CD4-positive, CD25-positive, alpha-beta regulatory T cell (primary cell): ENCODE results near the gene GCNT2. TPM values are rescaled to one million over a fixed set of nuclear protein-coding genes. Genes with fewer than 3 reads are reported as not detected.

Experiments
- ATAC-seq, 2 donors: fragments of 150-1000 bp; cut with Tn5 transposase; one replicate each; pipeline ENCODE4 v1.10.0; 2021; ENCODE audit warnings: low read depth in 2 of 2, moderate number of reproducible peaks in 2 of 2, moderate library complexity in 1 of 2
- DNase-seq, 3 donors: peaks; one replicate each; pipeline versions ENCODE4 v3.0.0 to v3.0.0-alpha.2; 2012 to 2022; ENCODE audit warnings: mixed read lengths in 1 of 3
- H3K27ac ChIP-seq: one replicate; pipeline ENCODE4 v1.7.0; 2013; ENCODE audit warnings: mild to moderate bottlenecking, low read length; ENCODE audit not compliant: insufficient read depth, poor library complexity, severe bottlenecking
- H3K27me3 ChIP-seq: one replicate; pipeline ENCODE4 v1.7.0; 2013; ENCODE audit warnings: low read length; ENCODE audit not compliant: control insufficient read depth, insufficient read depth
- H3K36me3 ChIP-seq: one replicate; pipeline ENCODE4 v1.7.0; 2013; ENCODE audit warnings: mild to moderate bottlenecking, low read length, moderate library complexity; ENCODE audit not compliant: control insufficient read depth, insufficient read depth
- H3K4me1 ChIP-seq: 2 replicates; pipeline ENCODE4 v1.7.0; 2013; ENCODE audit warnings: mild to moderate bottlenecking, low read length; ENCODE audit not compliant: insufficient read depth, control insufficient read depth, poor library complexity, severe bottlenecking
- H3K4me3 ChIP-seq: one replicate; pipeline ENCODE4 v1.7.0; 2013; ENCODE audit warnings: low read depth, mild to moderate bottlenecking, low read length, moderate library complexity
- H3K9me3 ChIP-seq, 2 experiments: 1 replicate in 1 of 2; 2 replicates in 1 of 2; pipeline ENCODE4 v1.7.0; 2013; ENCODE audit warnings: low read length in 2 of 2, mild to moderate bottlenecking in 1 of 2, moderate library complexity in 1 of 2; ENCODE audit not compliant: control insufficient read depth in 2 of 2
- H3K27ac Mint-ChIP-seq, 3 donors: one replicate each; pipeline ENCODE4 v1.8.0; 2020 to 2022; ENCODE audit warnings: mild to moderate bottlenecking in 3 of 3, mixed read lengths in 3 of 3, moderate library complexity in 2 of 3
- H3K27me3 Mint-ChIP-seq: one replicate; pipeline ENCODE4 v1.8.0; 2022; ENCODE audit warnings: mild to moderate bottlenecking, mixed read lengths
- H3K36me3 Mint-ChIP-seq: one replicate; pipeline ENCODE4 v1.8.0; 2020; ENCODE audit warnings: mixed read lengths
- H3K4me1 Mint-ChIP-seq, 4 donors: one replicate each; pipeline ENCODE4 v1.8.0; 2020 to 2022; ENCODE audit warnings: mixed read lengths in 4 of 4, mild to moderate bottlenecking in 1 of 4
- H3K4me3 Mint-ChIP-seq, 4 donors: one replicate each; pipeline ENCODE4 v1.8.0; 2020 to 2022; ENCODE audit warnings: mild to moderate bottlenecking in 4 of 4, mixed read lengths in 4 of 4, moderate library complexity in 3 of 4
- H3K9me3 Mint-ChIP-seq, 7 donors: one replicate each; pipeline ENCODE4 v1.8.0; 2020 to 2022; ENCODE audit warnings: mixed read lengths in 7 of 7, mild to moderate bottlenecking in 3 of 7, moderate library complexity in 2 of 7
- polyA plus RNA-seq, 4 donors: library from polyadenylated mRNA; unstranded; fragments of 300-500 nt; fragmentation: Illumina TruSeq; gene quantifications; one replicate each; pipeline ENCODE4 v1.2.3, GENCODE V29; 2021
- total RNA-seq: library from RNA; stranded (reverse); gene quantifications from one replicate; pipeline ENCODE4 v1.2.3, GENCODE V29; 2022

Gene GCNT2
- total and polyA plus RNA-seq, 5 donors from 2014 or later = 0.72 to 6.9 (median 1.4) TPM

GRCh38 chr6:10585209-10585845, 64.2 kb downstream of the GCNT2 start:
- H3K27me3 ChIP-seq = no peaks in the 10 kb centered on the region
- H3K9me3 ChIP-seq = no peaks in the 10 kb centered on the region
- Mint-ChIP-seq H3K27ac (peak overlapping the region in 2 of 3 donors; percentile 7 to 90), H3K4me3 (no peak overlapping the region), H3K9me3 (no peaks in the 10 kb centered on the region), H3K36me3 (peaks cover 6% of the 10 kb centered on the region), H3K4me1 (peaks cover 0 to 14% (median 4%) of the 10 kb centered on the region in 4 donors), H3K27me3 (peaks cover 6% of the 10 kb centered on the region)
- no peak for DNase-seq
- no peak for ATAC-seq
- no peaks in the 10 kb centered on the region for H3K4me1 ChIP-seq
- H3K36me3 ChIP-seq = no peaks in the 10 kb centered on the region
- H3K27ac ChIP-seq = no peak overlapping the region
- no peak overlapping the region for H3K4me3 ChIP-seq

- Histone ChIP-seq H3K4me3 (no peak overlapping the region), H3K27me3 (no peaks in the 10 kb centered on the region), H3K36me3 (no peaks in the 10 kb centered on the region), H3K9me3 (no peaks in the 10 kb centered on the region), H3K4me1 (no peaks in the 10 kb centered on the region), H3K27ac (no peak overlapping the region)
- no peak for ATAC-seq
- no peaks in the 10 kb centered on the region for H3K9me3 Mint-ChIP-seq
- H3K27me3 Mint-ChIP-seq = peaks cover 6% of the 10 kb centered on the region
- no peak overlapping the region for H3K27ac Mint-ChIP-seq
- H3K4me1 Mint-ChIP-seq = peaks cover 0 to 14% (median 4%) of the 10 kb centered on the region in 4 donors
- peaks cover 5% of the 10 kb centered on the region for H3K36me3 Mint-ChIP-seq
- DNase-seq = no peak
- no peak overlapping the region for H3K4me3 Mint-ChIP-seq
Measured at GRCh38 chr6:10586302-10586701, 65.2 kb downstream of the GCNT2 start.

GRCh38 chr6:10587656-10588406, 66.7 kb downstream of the GCNT2 start:
- peaks cover 12% of the 10 kb centered on the region for H3K36me3 Mint-ChIP-seq
- no peak overlapping the region for H3K4me3 ChIP-seq
- peak in 1 of 3 donors; percentile 20 for DNase-seq

GRCh38 chr6:10588562-10589428, 67.6 kb downstream of the GCNT2 start:
- no peak for ATAC-seq
- Mint-ChIP-seq H3K27ac (no peak overlapping the region), H3K9me3 (peaks cover 0 to 1% (median 0%) of the 10 kb centered on the region in 7 donors), H3K4me3 (no peak overlapping the region), H3K36me3 (peaks cover 15% of the 10 kb centered on the region), H3K27me3 (peaks cover 6% of the 10 kb centered on the region), H3K4me1 (peaks cover 0 to 4% (median 4%) of the 10 kb centered on the region in 4 donors)
- H3K9me3 ChIP-seq = no peaks in the 10 kb centered on the region
- no peaks in the 10 kb centered on the region for H3K27me3 ChIP-seq
- H3K4me3 ChIP-seq = no peak overlapping the region
- H3K27ac ChIP-seq = no peak overlapping the region
- H3K4me1 ChIP-seq = no peaks in the 10 kb centered on the region
- H3K36me3 ChIP-seq = no peaks in the 10 kb centered on the region
- DNase-seq = no peak

More at GRCh38 chr6:10587656-10588406, 66.7 kb downstream of the GCNT2 start:
- peaks cover 6% of the 10 kb centered on the region for H3K27me3 Mint-ChIP-seq
- no peaks in the 10 kb centered on the region for H3K9me3 ChIP-seq
- H3K36me3 ChIP-seq = no peaks in the 10 kb centered on the region
- no peak overlapping the region for H3K4me3 Mint-ChIP-seq
- peaks cover 0 to 14% (median 6%) of the 10 kb centered on the region in 4 donors for H3K4me1 Mint-ChIP-seq
- no peak for ATAC-seq
- H3K27ac ChIP-seq = no peak overlapping the region
- peaks cover 0 to 1% (median 0%) of the 10 kb centered on the region in 7 donors for H3K9me3 Mint-ChIP-seq
- no peaks in the 10 kb centered on the region for H3K4me1 ChIP-seq
- no peak overlapping the region for H3K27ac Mint-ChIP-seq
- H3K27me3 ChIP-seq = no peaks in the 10 kb centered on the region

GRCh38 chr6:10589429-10589727, 68.2 kb downstream of the GCNT2 start:
- no peak overlapping the region for H3K27ac Mint-ChIP-seq
- Histone ChIP-seq H3K27ac (no peak overlapping the region), H3K27me3 (no peaks in the 10 kb centered on the region), H3K4me1 (no peaks in the 10 kb centered on the region), H3K36me3 (no peaks in the 10 kb centered on the region), H3K4me3 (no peak overlapping the region), H3K9me3 (no peaks in the 10 kb centered on the region)
- no peak overlapping the region for H3K4me3 Mint-ChIP-seq
- peaks cover 15% of the 10 kb centered on the region for H3K36me3 Mint-ChIP-seq
- peaks cover 0 to 1% (median 0%) of the 10 kb centered on the region in 7 donors for H3K9me3 Mint-ChIP-seq
- peaks cover 6% of the 10 kb centered on the region for H3K27me3 Mint-ChIP-seq
- ATAC-seq (no peak), DNase-seq (no peak)
- H3K4me1 Mint-ChIP-seq = peaks cover 0 to 4% (median 1%) of the 10 kb centered on the region in 4 donors

GRCh38 chr6:10589983-10590382, 68.8 kb downstream of the GCNT2 start:
- Histone ChIP-seq H3K36me3 (no peaks in the 10 kb centered on the region), H3K9me3 (no peaks in the 10 kb centered on the region), H3K4me1 (no peaks in the 10 kb centered on the region), H3K27ac (no peak overlapping the region), H3K4me3 (no peak overlapping the region), H3K27me3 (no peaks in the 10 kb centered on the region)
- Mint-ChIP-seq H3K27me3 (peaks cover 6% of the 10 kb centered on the region), H3K36me3 (peaks cover 15% of the 10 kb centered on the region), H3K4me3 (no peak overlapping the region), H3K27ac (no peak overlapping the region), H3K9me3 (peaks cover 0 to 1% (median 0%) of the 10 kb centered on the region in 7 donors), H3K4me1 (peaks cover 0 to 4% (median under 1%) of the 10 kb centered on the region in 4 donors)
- no peak for DNase-seq
- no peak for ATAC-seq

- no peak for DNase-seq
- Mint-ChIP-seq H3K9me3 (peaks cover 0 to 1% (median 0%) of the 10 kb centered on the region in 7 donors), H3K27me3 (no peaks in the 10 kb centered on the region), H3K27ac (peak overlapping the region in 1 of 3 donors; percentile 48), H3K36me3 (peaks cover 15% of the 10 kb centered on the region), H3K4me3 (no peak overlapping the region), H3K4me1 (peaks cover 0 to 7% (median 1%) of the 10 kb centered on the region in 4 donors)
- H3K4me1 ChIP-seq = no peaks in the 10 kb centered on the region
- no peaks in the 10 kb centered on the region for H3K27me3 ChIP-seq
- no peak for ATAC-seq
- no peak overlapping the region for H3K27ac ChIP-seq
- no peaks in the 10 kb centered on the region for H3K9me3 ChIP-seq
- no peaks in the 10 kb centered on the region for H3K36me3 ChIP-seq
- no peak overlapping the region for H3K4me3 ChIP-seq
Measured at GRCh38 chr6:10591422-10592160, 70.4 kb downstream of the GCNT2 start.
